ENCODE measurements around the gene SPATA22. TPM values are rescaled to one million over a fixed set of nuclear protein-coding genes. Genes with fewer than 3 reads are reported as not detected.
"Not testable (repeated sequence)": the region's sequence is repeated elsewhere in the genome, so short reads cannot be mapped to it uniquely, and the experiment has no call there.

SPATA22 gene
- polyA plus RNA-seq (2013, experiment 1 of 2; ENCODE audit: insufficient read length) = 0.22 TPM
- 0.41 TPM for polyA plus RNA-seq (2013, experiment 2 of 2; ENCODE audit: insufficient read length)

- no peak for DNase-seq
Observed at GRCh38 chr17:3471599-3471998, at the start of gene SPATA22. Gene SPATA22 (minus strand): TSS chr17:3471819. CDS start chr17:3469325, 2,494 bp downstream.

- not testable (repeated sequence) for DNase-seq
Observed at GRCh38 chr17:3519472-3519871, 47.9 kb upstream of the SPATA22 start.

GRCh38 chr17:3514873-3515272 lies 43.3 kb upstream of the SPATA22 start:
- no peak for DNase-seq

- not testable (repeated sequence) for DNase-seq
Observed at GRCh38 chr17:3514167-3514566, 42.5 kb upstream of the SPATA22 start.

- no peak for DNase-seq
Observed at GRCh38 chr17:3513305-3514035, 41.9 kb upstream of the SPATA22 start.

- DNase-seq = peak; percentile 66
Observed at GRCh38 chr17:3512505-3513171, 41.0 kb upstream of the SPATA22 start.

- DNase-seq = peak; percentile 22
Observed at GRCh38 chr17:3511852-3512504, 40.4 kb upstream of the SPATA22 start.

- no peak for DNase-seq
Observed at GRCh38 chr17:3510090-3510489, 38.5 kb upstream of the SPATA22 start.

GRCh38 chr17:3507869-3508268 lies 36.2 kb upstream of the SPATA22 start:
- no peak for DNase-seq

GRCh38 chr17:3507071-3507470 lies 35.5 kb upstream of the SPATA22 start:
- no peak for DNase-seq

- no peak for DNase-seq
Observed at GRCh38 chr17:3506054-3506453, 34.4 kb upstream of the SPATA22 start.

GRCh38 chr17:3505008-3505407 lies 33.4 kb upstream of the SPATA22 start:
- DNase-seq = no peak

- no peak for DNase-seq
Observed at GRCh38 chr17:3503285-3503684, 31.7 kb upstream of the SPATA22 start.

- no peak for DNase-seq
Observed at GRCh38 chr17:3502466-3502865, 30.8 kb upstream of the SPATA22 start.

- DNase-seq = no peak
Observed at GRCh38 chr17:3501344-3501743, 29.7 kb upstream of the SPATA22 start.

- DNase-seq = no peak
Observed at GRCh38 chr17:3497101-3497500, 25.5 kb upstream of the SPATA22 start.

GRCh38 chr17:3485481-3486068 lies 14.0 kb upstream of the SPATA22 start:
- DNase-seq = no peak

GRCh38 chr17:3482852-3483251 lies 11.2 kb upstream of the SPATA22 start:
- DNase-seq = no peak

- DNase-seq = no peak
Observed at GRCh38 chr17:3479988-3480387, 8.4 kb upstream of the SPATA22 start.

- DNase-seq = no peak
Observed at GRCh38 chr17:3475812-3476610, 4.4 kb upstream of the SPATA22 start, which contains the start of gene ASPA. Gene ASPA (plus strand): TSS chr17:3475997. CDS start chr17:3476160, 163 bp downstream.

- DNase-seq = no peak
Observed at GRCh38 chr17:3475251-3475685, 3.6 kb upstream of the SPATA22 start.

GRCh38 chr17:3474212-3474611 lies 2.6 kb upstream of the SPATA22 start:
- no peak for DNase-seq
